ENCODE results near the gene ARNT2. TPM values are rescaled to one million over a fixed set of nuclear protein-coding genes. Genes with fewer than 3 reads are reported as not detected.

The ARNT2 gene
- total RNA-seq, 1 experiment from 2014 or later: 7.0 TPM

DNA sequence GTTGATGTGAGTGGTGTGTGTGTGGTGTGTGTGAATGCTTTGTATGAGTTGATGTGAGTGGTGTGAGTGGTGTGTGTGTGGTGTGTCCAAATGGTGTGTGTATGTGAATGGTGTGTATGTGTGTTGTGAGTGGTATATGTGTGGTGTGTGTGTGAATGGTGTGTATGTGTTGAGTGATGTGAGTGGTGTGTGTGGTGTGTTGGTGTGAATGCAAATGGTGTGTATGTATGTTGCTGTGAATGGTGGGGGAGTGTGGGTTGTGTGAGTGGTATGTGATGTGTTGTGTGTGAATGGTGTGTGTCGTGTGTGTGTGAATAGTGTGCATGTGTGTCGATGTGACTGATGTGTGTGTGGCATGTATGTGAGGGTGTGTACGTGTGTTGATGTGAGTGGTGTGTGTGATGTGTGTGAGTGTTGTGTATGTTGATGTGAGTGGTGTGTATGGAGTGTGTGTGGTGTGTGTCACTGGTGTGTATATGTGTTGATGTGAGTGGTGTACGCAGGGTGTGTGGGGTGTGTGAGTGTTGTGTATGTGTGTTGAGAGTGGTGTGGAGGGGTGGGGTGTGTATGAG, 40.6 kb downstream of the ARNT2 start:
- no peaks in the 10 kb centered on the region for H3K27me3 Mint-ChIP-seq (ENCODE audit: low read depth)
- TF ChIP-seq RORB (CRISPR knock-in tag; IDR thresholded peaks at IDR 0.05): no peak
- TF ChIP-seq SP1 (CRISPR knock-in tag; conservative IDR thresholded peaks at IDR 0.05): no peak
- peak; percentile 60; the same call in 1 of the 2 replicates for TF ChIP-seq NFE2L1 (CRISPR knock-in tag; IDR thresholded peaks at IDR 0.05)
- TF ChIP-seq, protein P1, sequence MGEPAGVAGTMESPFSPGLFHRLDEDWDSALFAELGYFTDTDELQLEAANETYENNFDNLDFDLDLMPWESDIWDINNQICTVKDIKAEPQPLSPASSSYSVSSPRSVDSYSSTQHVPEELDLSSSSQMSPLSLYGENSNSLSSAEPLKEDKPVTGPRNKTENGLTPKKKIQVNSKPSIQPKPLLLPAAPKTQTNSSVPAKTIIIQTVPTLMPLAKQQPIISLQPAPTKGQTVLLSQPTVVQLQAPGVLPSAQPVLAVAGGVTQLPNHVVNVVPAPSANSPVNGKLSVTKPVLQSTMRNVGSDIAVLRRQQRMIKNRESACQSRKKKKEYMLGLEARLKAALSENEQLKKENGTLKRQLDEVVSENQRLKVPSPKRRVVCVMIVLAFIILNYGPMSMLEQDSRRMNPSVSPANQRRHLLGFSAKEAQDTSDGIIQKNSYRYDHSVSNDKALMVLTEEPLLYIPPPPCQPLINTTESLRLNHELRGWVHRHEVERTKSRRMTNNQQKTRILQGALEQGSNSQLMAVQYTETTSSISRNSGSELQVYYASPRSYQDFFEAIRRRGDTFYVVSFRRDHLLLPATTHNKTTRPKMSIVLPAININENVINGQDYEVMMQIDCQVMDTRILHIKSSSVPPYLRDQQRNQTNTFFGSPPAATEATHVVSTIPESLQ (CRISPR knock-in tag; IDR thresholded peaks at IDR 0.05): no peak
- no peak for TF ChIP-seq SMAD4 (CRISPR knock-in tag; IDR thresholded peaks at IDR 0.05)
- TF ChIP-seq TP53 (CRISPR knock-in tag; IDR thresholded peaks at IDR 0.05): no peak
- TF ChIP-seq TCF7 (CRISPR knock-in tag; IDR thresholded peaks at IDR 0.05; ENCODE audit: low read depth): no peak
- TF ChIP-seq OVOL2 (CRISPR knock-in tag; IDR thresholded peaks at IDR 0.05; ENCODE audit: borderline replicate concordance): no peak
- H3K9me3 Mint-ChIP-seq: no peaks in the 10 kb centered on the region
- CTCF ChIA-PET: no interaction called here
- no peak for DNase-seq (ENCODE audit: low spot score)
- ATAC-seq: no peak
- no peaks in the 10 kb centered on the region for H3K36me3 Mint-ChIP-seq
- H3K4me1 Mint-ChIP-seq: peaks cover 9% of the 10 kb centered on the region
- H3K27ac Mint-ChIP-seq: no peak overlapping the region
- no peak overlapping the region for H3K4me3 Mint-ChIP-seq
- POLR2A ChIA-PET: no interaction called here

DNA sequence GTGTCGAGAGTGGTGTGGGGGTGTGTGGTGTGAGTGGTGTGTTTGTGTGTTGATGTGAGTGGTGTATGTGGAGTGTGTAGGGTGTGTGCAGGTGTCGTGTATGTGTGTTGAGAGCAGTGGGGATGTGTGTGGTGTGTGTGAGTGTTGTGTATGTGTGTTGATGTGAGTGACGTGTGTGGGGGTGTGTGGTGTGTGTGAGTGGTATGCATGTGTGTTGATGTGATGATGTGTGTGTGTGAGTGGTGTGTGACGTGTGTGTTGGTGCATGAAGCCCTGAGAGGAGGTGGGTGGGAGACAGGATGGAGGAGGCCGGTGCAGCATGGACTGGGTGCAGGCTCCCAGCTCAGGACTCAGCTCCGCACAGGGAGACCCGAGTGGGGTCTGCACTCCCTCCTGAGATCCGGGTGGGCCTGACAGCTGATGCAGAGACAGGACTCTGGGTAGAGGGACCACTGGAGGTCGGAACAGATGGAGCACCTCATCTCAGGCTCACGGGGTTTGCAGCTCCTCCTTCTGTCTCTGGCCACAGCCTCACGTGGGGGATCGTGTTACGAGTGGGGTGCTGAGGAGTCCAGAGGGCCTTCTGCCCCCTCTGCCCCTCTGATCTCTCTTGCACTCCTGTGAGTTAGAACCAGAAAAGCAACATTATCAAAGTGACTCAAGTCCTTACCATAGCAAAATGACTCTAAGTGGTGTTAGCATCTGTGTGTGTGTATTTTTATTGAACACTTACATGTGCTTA, 41.3 kb downstream of the ARNT2 start:
- Mint-ChIP-seq H3K9me3 (no peaks in the 10 kb centered on the region), H3K4me3 (no peak overlapping the region), H3K4me1 (peaks cover 12% of the 10 kb centered on the region), H3K27me3 (ENCODE audit: low read depth) (no peaks in the 10 kb centered on the region), H3K36me3 (no peaks in the 10 kb centered on the region), H3K27ac (no peak overlapping the region)
- TF ChIP-seq ATF1 (CRISPR knock-in tag; IDR thresholded peaks at IDR 0.05): no peak
- TF ChIP-seq ZNF232 (CRISPR knock-in tag; IDR thresholded peaks at IDR 0.05): no peak
- TF ChIP-seq E2F4 (CRISPR knock-in tag; IDR thresholded peaks at IDR 0.05; ENCODE audit: borderline replicate concordance, low read depth): no peak
- no peak for TF ChIP-seq ZMAT4 (CRISPR knock-in tag; IDR thresholded peaks at IDR 0.05)
- no peak for TF ChIP-seq FOXK1 (CRISPR knock-in tag; IDR thresholded peaks at IDR 0.05)
- TF ChIP-seq CBFB (CRISPR knock-in tag; IDR thresholded peaks at IDR 0.05; ENCODE audit: low read depth): no peak
- TF ChIP-seq FOXP1 (CRISPR knock-in tag; IDR thresholded peaks at IDR 0.05; ENCODE audit: borderline replicate concordance): no peak
- no peak for TF ChIP-seq TEAD1 (CRISPR knock-in tag; IDR thresholded peaks at IDR 0.05)
- TF ChIP-seq RORB (CRISPR knock-in tag; IDR thresholded peaks at IDR 0.05): no peak
- TF ChIP-seq E2F1 (CRISPR knock-in tag; IDR thresholded peaks at IDR 0.05): no peak
- TF ChIP-seq, protein P2, sequence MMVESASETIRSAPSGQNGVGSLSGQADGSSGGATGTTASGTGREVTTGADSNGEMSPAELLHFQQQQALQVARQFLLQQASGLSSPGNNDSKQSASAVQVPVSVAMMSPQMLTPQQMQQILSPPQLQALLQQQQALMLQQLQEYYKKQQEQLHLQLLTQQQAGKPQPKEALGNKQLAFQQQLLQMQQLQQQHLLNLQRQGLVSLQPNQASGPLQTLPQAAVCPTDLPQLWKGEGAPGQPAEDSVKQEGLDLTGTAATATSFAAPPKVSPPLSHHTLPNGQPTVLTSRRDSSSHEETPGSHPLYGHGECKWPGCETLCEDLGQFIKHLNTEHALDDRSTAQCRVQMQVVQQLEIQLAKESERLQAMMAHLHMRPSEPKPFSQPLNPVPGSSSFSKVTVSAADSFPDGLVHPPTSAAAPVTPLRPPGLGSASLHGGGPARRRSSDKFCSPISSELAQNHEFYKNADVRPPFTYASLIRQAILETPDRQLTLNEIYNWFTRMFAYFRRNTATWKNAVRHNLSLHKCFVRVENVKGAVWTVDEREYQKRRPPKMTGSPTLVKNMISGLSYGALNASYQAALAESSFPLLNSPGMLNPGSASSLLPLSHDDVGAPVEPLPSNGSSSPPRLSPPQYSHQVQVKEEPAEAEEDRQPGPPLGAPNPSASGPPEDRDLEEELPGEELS (CRISPR knock-in tag; IDR thresholded peaks at IDR 0.05): no peak
- TF ChIP-seq, protein P3, sequence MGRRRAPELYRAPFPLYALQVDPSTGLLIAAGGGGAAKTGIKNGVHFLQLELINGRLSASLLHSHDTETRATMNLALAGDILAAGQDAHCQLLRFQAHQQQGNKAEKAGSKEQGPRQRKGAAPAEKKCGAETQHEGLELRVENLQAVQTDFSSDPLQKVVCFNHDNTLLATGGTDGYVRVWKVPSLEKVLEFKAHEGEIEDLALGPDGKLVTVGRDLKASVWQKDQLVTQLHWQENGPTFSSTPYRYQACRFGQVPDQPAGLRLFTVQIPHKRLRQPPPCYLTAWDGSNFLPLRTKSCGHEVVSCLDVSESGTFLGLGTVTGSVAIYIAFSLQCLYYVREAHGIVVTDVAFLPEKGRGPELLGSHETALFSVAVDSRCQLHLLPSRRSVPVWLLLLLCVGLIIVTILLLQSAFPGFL (CRISPR knock-in tag; IDR thresholded peaks at IDR 0.05; ENCODE audit: borderline replicate concordance): no peak
- TF ChIP-seq PRRX2 (CRISPR knock-in tag; IDR thresholded peaks at IDR 0.05): no peak
- TF ChIP-seq CREB1 (CRISPR knock-in tag; IDR thresholded peaks at IDR 0.05): no peak
- no peak for TF ChIP-seq IRF2 (CRISPR knock-in tag; IDR thresholded peaks at IDR 0.05; ENCODE audit: borderline replicate concordance, low read depth)
- TF ChIP-seq JUN (CRISPR knock-in tag; IDR thresholded peaks at IDR 0.05): no peak
- TF ChIP-seq MXD4 (CRISPR knock-in tag; IDR thresholded peaks at IDR 0.05; ENCODE audit: borderline replicate concordance): no peak
- no peak for TF ChIP-seq ZNF263 (CRISPR knock-in tag; IDR thresholded peaks at IDR 0.05; ENCODE audit: low read depth)
- no peak for TF ChIP-seq CTCF (IDR thresholded peaks at IDR 0.05)
- ChIA-PET POLR2A (no interaction called here), CTCF (interaction anchor here (0.6 kb wide), 1 partner anchor 331 kb away, joined by 3 read pairs; no protein-coding TSS in a partner anchor)
- ATAC-seq (peak; percentile 67), DNase-seq (ENCODE audit: low spot score) (no peak)
